Mesenchymal stem cell (in vitro differentiated cells and primary cell): ENCODE data around the gene OR4K1.
"Not testable (repeated sequence)": the region's sequence is repeated elsewhere in the genome, so short reads cannot be mapped to it uniquely, and the experiment has no call there.

ENCODE experiments used
- DNase-seq: peaks from one replicate; pipeline ENCODE4 v3.0.0-alpha.2; 2013
- H2AFZ ChIP-seq: one replicate; pipeline ENCODE4 v1.6.1; 2013; ENCODE audit warnings: low read depth, mild to moderate bottlenecking, control low read depth, inconsistent platforms, low read length, moderate library complexity
- H2AK5ac ChIP-seq: 2 replicates; pipeline ENCODE4 v1.6.1; 2013; ENCODE audit warnings: low read length, moderate library complexity, mild to moderate bottlenecking, inconsistent platforms; ENCODE audit not compliant: severe bottlenecking
- H2BK120ac ChIP-seq: one replicate; pipeline ENCODE4 v1.6.1; 2013; ENCODE audit warnings: low read depth, mild to moderate bottlenecking, inconsistent platforms, low read length, moderate library complexity
- H2BK12ac ChIP-seq, 2 experiments: one replicate each; pipeline ENCODE4 v1.6.1; 2013; ENCODE audit warnings: inconsistent platforms in 2 of 2, low read length in 2 of 2, mild to moderate bottlenecking in 2 of 2, moderate library complexity in 2 of 2, control low read depth in 1 of 2
- H2BK15ac ChIP-seq: one replicate; pipeline ENCODE4 v1.6.1; 2013; ENCODE audit warnings: mild to moderate bottlenecking, low read depth, inconsistent platforms; ENCODE audit not compliant: poor library complexity, severe bottlenecking
- H2BK5ac ChIP-seq: 2 replicates; pipeline ENCODE4 v1.6.1; 2013; ENCODE audit warnings: low read depth, mild to moderate bottlenecking, low read length, control low read depth, inconsistent platforms; ENCODE audit not compliant: poor library complexity, severe bottlenecking
- H3K14ac ChIP-seq, 2 experiments: one replicate each; pipeline ENCODE4 v1.6.1; 2013; ENCODE audit warnings: inconsistent platforms in 2 of 2, low read length in 2 of 2, control low read depth in 1 of 2, mild to moderate bottlenecking in 1 of 2, moderate library complexity in 1 of 2
- H3K18ac ChIP-seq, 2 experiments: one replicate each; pipeline ENCODE4 v1.6.1; 2013; ENCODE audit warnings: inconsistent platforms in 2 of 2, low read length in 2 of 2, control low read depth in 1 of 2, low read depth in 1 of 2, mild to moderate bottlenecking in 1 of 2
- H3K23ac ChIP-seq, 2 experiments: one replicate each; pipeline ENCODE4 v1.6.1; 2013; ENCODE audit warnings: inconsistent platforms in 2 of 2, low read length in 2 of 2, mild to moderate bottlenecking in 2 of 2, moderate library complexity in 2 of 2, control low read depth in 1 of 2
- H3K27ac ChIP-seq: 2 replicates; pipeline ENCODE4 v1.5.1; 2013; ENCODE audit warnings: mild to moderate bottlenecking, moderate library complexity, low read length, control low read depth, inconsistent platforms; ENCODE audit not compliant: poor library complexity, severe bottlenecking
- H3K27me3 ChIP-seq, 2 experiments: 2 replicates each; pipeline versions ENCODE4 v1.6.1 to v1.7.0; 2013; ENCODE audit warnings: low read length in 2 of 2, mild to moderate bottlenecking in 2 of 2, moderate library complexity in 2 of 2, control low read depth in 1 of 2, inconsistent platforms in 1 of 2; ENCODE audit not compliant: control insufficient read depth in 1 of 2, insufficient read depth in 1 of 2
- H3K36me3 ChIP-seq, 2 experiments: 2 replicates each; pipeline versions ENCODE4 v1.6.1 to v1.7.0; 2013; ENCODE audit warnings: low read length in 2 of 2, control low read depth in 1 of 2, inconsistent platforms in 1 of 2, low read depth in 1 of 2, mild to moderate bottlenecking in 1 of 2; ENCODE audit not compliant: insufficient read depth in 2 of 2, control insufficient read depth in 1 of 2
- H3K4ac ChIP-seq, 2 experiments: one replicate each; pipeline ENCODE4 v1.6.1; 2013; ENCODE audit warnings: inconsistent platforms in 2 of 2, low read length in 2 of 2, mild to moderate bottlenecking in 2 of 2, moderate library complexity in 2 of 2, control low read depth in 1 of 2, low read depth in 1 of 2
- H3K4me1 ChIP-seq: 2 replicates; pipeline ENCODE4 v1.6.1; 2013; ENCODE audit warnings: low read depth, low read length, control low read depth; ENCODE audit not compliant: control insufficient read depth, insufficient read depth
- H3K4me2 ChIP-seq: 2 replicates; pipeline ENCODE4 v1.6.1; 2013; ENCODE audit warnings: low read length, mild to moderate bottlenecking, inconsistent platforms; ENCODE audit not compliant: poor library complexity, severe bottlenecking
- H3K4me3 ChIP-seq, 2 experiments: 2 replicates each; pipeline versions ENCODE4 v1.5.1 to v1.7.0; 2013; ENCODE audit warnings: low read length in 2 of 2, mild to moderate bottlenecking in 2 of 2, control low read depth in 1 of 2, low read depth in 1 of 2; ENCODE audit not compliant: insufficient read depth in 1 of 2
- H3K79me1 ChIP-seq: replicated peaks from 2 replicates; pipeline ENCODE4 v1.6.1; 2013; ENCODE audit warnings: mild to moderate bottlenecking, control low read depth, low read length, inconsistent platforms; ENCODE audit not compliant: poor library complexity, severe bottlenecking
- H3K9ac ChIP-seq: 2 replicates; pipeline ENCODE4 v1.7.0; 2013; ENCODE audit warnings: mild to moderate bottlenecking, low read length, moderate library complexity
- H3K9me3 ChIP-seq: 2 replicates; pipeline ENCODE4 v1.7.0; 2013; ENCODE audit warnings: mild to moderate bottlenecking, low read length; ENCODE audit not compliant: control insufficient read depth
- H4K8ac ChIP-seq: one replicate; pipeline ENCODE4 v1.6.1; 2013; ENCODE audit warnings: inconsistent platforms, mild to moderate bottlenecking, low read length, moderate library complexity
- H4K91ac ChIP-seq: one replicate; pipeline ENCODE4 v1.6.1; 2013; ENCODE audit warnings: mild to moderate bottlenecking, low read length, inconsistent platforms
- WGBS: methylation state at CpG from one replicate; pipeline ENCODE4 v1.1.7; 2013; ENCODE audit warnings: mixed read lengths; 5-methylcytosine and 5-hydroxymethylcytosine counted together

Gene OR4K1

DNA sequence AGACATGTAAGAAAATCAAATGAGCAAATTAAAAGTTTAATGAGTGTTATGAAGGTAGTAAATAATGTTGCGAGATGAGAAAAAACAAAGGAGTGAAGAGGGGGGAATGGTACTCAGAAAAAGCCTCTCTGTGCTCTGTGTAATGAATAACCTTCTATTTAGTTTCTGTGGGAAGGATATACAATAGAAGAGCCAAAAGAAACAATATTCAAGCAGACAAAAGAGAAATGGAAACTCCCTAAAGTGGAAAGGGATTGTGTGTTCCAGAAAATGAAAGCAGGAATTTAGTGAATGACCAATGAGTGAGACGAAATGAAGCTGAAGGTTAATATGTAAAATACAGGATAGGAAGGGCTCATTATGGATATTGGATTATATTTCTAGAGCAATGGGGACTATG lies 18.5 kb downstream of the OR4K1 start:
- Histone ChIP-seq H4K8ac (no peak overlapping the region), H3K27ac (no peak overlapping the region), H2BK15ac (no peak overlapping the region), H3K79me1 (no peaks in the 10 kb centered on the region), H2AK5ac (no peak overlapping the region), H3K27me3 (no peaks in the 10 kb centered on the region), H3K9ac (no peak overlapping the region), H3K36me3 (no peaks in the 10 kb centered on the region), H3K4me1 (no peaks in the 10 kb centered on the region), H3K23ac (no peak overlapping the region), H2BK5ac (no peak overlapping the region), H3K4me3 (no peak overlapping the region), H3K14ac (no peak overlapping the region), H2AFZ (no peak overlapping the region), H2BK120ac (no peak overlapping the region), H3K9me3 (peaks cover 2% of the 10 kb centered on the region), H3K18ac (no peak overlapping the region), H3K4ac (no peak overlapping the region), H3K4me2 (no peak overlapping the region), H4K91ac (no peak overlapping the region), H2BK12ac (no peak overlapping the region)
- WGBS: 45% methylated on average over 2 of the region's 2 CpGs
- no peak for DNase-seq

- WGBS: 69% methylated on average over 2 of the region's 2 CpGs
- not testable (repeated sequence) for H3K4me1 ChIP-seq, H2BK5ac ChIP-seq
These were observed 39.0 kb downstream of the OR4K1 start for GRCh38 chr14:19969735-19970134.

DNA sequence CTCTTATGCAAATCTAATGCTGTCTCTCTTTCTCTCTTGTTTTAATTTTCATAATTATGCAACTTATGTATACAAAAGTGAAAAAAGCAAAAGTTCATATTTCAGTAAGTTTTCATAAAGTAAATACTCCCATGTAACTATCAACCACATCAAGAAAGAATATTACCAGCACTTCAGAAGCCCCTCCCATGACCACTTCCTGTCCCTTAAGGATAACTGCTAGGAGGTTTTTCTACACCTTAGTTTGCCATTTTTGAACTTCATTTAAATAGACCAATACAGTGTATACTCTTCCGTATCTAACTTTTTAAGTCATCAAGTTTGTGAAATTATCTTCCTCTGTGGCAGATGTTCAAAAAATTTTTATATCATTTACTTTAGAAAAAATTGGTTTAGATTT lies 44.1 kb downstream of the OR4K1 start:
- DNase-seq: no peak
- Histone ChIP-seq H3K27me3 (no peaks in the 10 kb centered on the region), H3K9me3 (no peaks in the 10 kb centered on the region), H3K4ac (no peak overlapping the region), H3K27ac (no peak overlapping the region), H3K4me2 (no peak overlapping the region), H2BK5ac (no peak overlapping the region), H3K18ac (no peak overlapping the region), H3K4me1 (no peaks in the 10 kb centered on the region), H2BK120ac (no peak overlapping the region), H3K36me3 (no peaks in the 10 kb centered on the region), H3K79me1 (no peaks in the 10 kb centered on the region), H3K23ac (no peak overlapping the region), H2AK5ac (no peak overlapping the region), H3K4me3 (no peak overlapping the region), H3K9ac (no peak overlapping the region), H2BK12ac (no peak overlapping the region), H2AFZ (no peak overlapping the region), H4K8ac (no peak overlapping the region), H4K91ac (no peak overlapping the region), H2BK15ac (no peak overlapping the region), H3K14ac (no peak overlapping the region)
- no CpG with 5 or more reads among the region's 1 CpG for WGBS

More at GRCh38 chr14:19969735-19970134, 39.0 kb downstream of the OR4K1 start:
- H3K4ac ChIP-seq, H3K9me3 ChIP-seq, H3K4me2 ChIP-seq, H3K4me3 ChIP-seq, H4K91ac ChIP-seq, H3K36me3 ChIP-seq, H3K18ac ChIP-seq, H2BK12ac ChIP-seq, H2AFZ ChIP-seq, H3K23ac ChIP-seq, H2AK5ac ChIP-seq, H2BK15ac ChIP-seq, H3K79me1 ChIP-seq, H3K9ac ChIP-seq, H3K14ac ChIP-seq, H3K27me3 ChIP-seq, DNase-seq, H4K8ac ChIP-seq, H3K27ac ChIP-seq, H2BK120ac ChIP-seq: not testable (repeated sequence)

GRCh38 chr14:19975291-19975690 lies 44.6 kb downstream of the OR4K1 start, which contains the start of gene OR4K15:
OR4K15 (plus strand) TSS chr14:19975591; CDS start chr14:19975591, 0 bp downstream.
- Histone ChIP-seq H3K27ac (no peak within 1 kb of the TSS), H4K8ac (no peak within 1 kb of the TSS), H3K4me3 (no peak within 1 kb of the TSS), H2AFZ (no peak within 1 kb of the TSS), H3K27me3 (no peaks in the 10 kb centered on the region), H3K4me2 (no peak within 1 kb of the TSS), H3K18ac (no peak within 1 kb of the TSS), H4K91ac (no peak within 1 kb of the TSS), H3K4me1 (no peaks in the 10 kb centered on the region), H2BK15ac (no peak within 1 kb of the TSS), H3K23ac (no peak within 1 kb of the TSS), H3K14ac (no peak within 1 kb of the TSS), H3K9ac (no peak within 1 kb of the TSS), H3K36me3 (no peaks in the 10 kb centered on the region), H2BK12ac (no peak within 1 kb of the TSS), H2BK120ac (no peak within 1 kb of the TSS), H2AK5ac (no peak within 1 kb of the TSS), H3K79me1 (no peaks in the 10 kb centered on the region), H3K9me3 (no peaks in the 10 kb centered on the region), H2BK5ac (no peak within 1 kb of the TSS), H3K4ac (no peak within 1 kb of the TSS)
- 88% methylated on average over 2 of the region's 3 CpGs for WGBS
- DNase-seq: no peak
